GM23338 (cell line): ENCODE measurements around the gene EPHA5. TPM values are rescaled to one million over a fixed set of nuclear protein-coding genes. Genes with fewer than 3 reads are reported as not detected.
A peak's percentile ranks its signal among the peaks of the same experiment; 100 is the strongest.

Experiments
- ATAC-seq: fragments of 200-7000 bp; cut with Tn5 transposase; 3 replicates; pipeline ENCODE4 v1.9.1; 2020
- DNase-seq: peaks from one replicate; pipeline ENCODE4 v3.0.0-alpha.2; 2015; ENCODE audit warnings: low spot score
- H2AFZ ChIP-seq: fragments of 200-600 bp; sonication (generic); 2 replicates; pipeline ENCODE4 v1.8.0; 2016; ENCODE audit warnings: antibody characterized with exemption, mild to moderate bottlenecking, moderate library complexity
- H3F3A ChIP-seq: fragments of 200-600 bp; sonication (generic); replicated peaks from 2 replicates; pipeline ENCODE4 v1.8.0; 2017; ENCODE audit warnings: antibody characterized with exemption, mixed run types, low read depth
- H3K27ac ChIP-seq: fragments of 200-600 bp; sonication (generic); 2 replicates; pipeline ENCODE4 v1.6.1; 2016; ENCODE audit warnings: low read depth
- H3K27me3 ChIP-seq: fragments of 200-600 bp; sonication (generic); 2 replicates; pipeline ENCODE4 v1.8.0; 2016; ENCODE audit warnings: mild to moderate bottlenecking, mixed run types, moderate library complexity; ENCODE audit not compliant: insufficient read depth
- H3K36me3 ChIP-seq: fragments of 200-600 bp; sonication (generic); 2 replicates; pipeline ENCODE4 v1.8.0; 2016; ENCODE audit warnings: mild to moderate bottlenecking; ENCODE audit not compliant: insufficient read depth
- H3K4me1 ChIP-seq: fragments of 200-600 bp; sonication (generic); 2 replicates; pipeline ENCODE4 v1.8.0; 2016; ENCODE audit warnings: mild to moderate bottlenecking, moderate library complexity; ENCODE audit not compliant: insufficient read depth
- H3K4me2 ChIP-seq: fragments of 200-600 bp; sonication (generic); 2 replicates; pipeline ENCODE4 v1.7.1; 2017; ENCODE audit warnings: mixed run types
- H3K4me3 ChIP-seq: fragments of 200-600 bp; sonication (generic); 2 replicates; pipeline ENCODE4 v1.6.1; 2016; ENCODE audit warnings: mixed run types
- H3K79me2 ChIP-seq: fragments of 200-600 bp; sonication (generic); replicated peaks from 2 replicates; pipeline ENCODE4 v1.8.0; 2017; ENCODE audit warnings: mild to moderate bottlenecking; ENCODE audit not compliant: insufficient read depth
- H3K9me2 ChIP-seq: fragments of 200-600 bp; sonication (generic); 2 replicates; pipeline ENCODE4 v1.8.0; 2017; ENCODE audit not compliant: insufficient read depth
- H4K20me1 ChIP-seq: fragments of 200-600 bp; sonication (generic); replicated peaks from 2 replicates; pipeline ENCODE4 v1.8.0; 2017; ENCODE audit warnings: mild to moderate bottlenecking; ENCODE audit not compliant: insufficient read depth
- H3K27ac Mint-ChIP-seq: 2 replicates; pipeline ENCODE4 v1.8.0; 2020; ENCODE audit warnings: inconsistent platforms, mild to moderate bottlenecking, moderate library complexity, mixed read lengths
- H3K27me3 Mint-ChIP-seq: 3 replicates; pipeline ENCODE4 v1.8.0; 2022; ENCODE audit warnings: low read depth, mild to moderate bottlenecking, moderate library complexity, mixed read lengths, inconsistent platforms; ENCODE audit not compliant: insufficient read depth, poor library complexity
- H3K36me3 Mint-ChIP-seq: 3 replicates; pipeline ENCODE4 v1.8.0; 2021; ENCODE audit warnings: low read depth, mild to moderate bottlenecking, inconsistent platforms, moderate library complexity, mixed read lengths
- H3K4me1 Mint-ChIP-seq: 3 replicates; pipeline ENCODE4 v1.8.0; 2020; ENCODE audit warnings: mild to moderate bottlenecking, inconsistent platforms, mixed read lengths
- H3K4me3 Mint-ChIP-seq: 3 replicates; pipeline ENCODE4 v1.8.0; 2021; ENCODE audit warnings: moderate library complexity, mild to moderate bottlenecking, inconsistent platforms, mixed read lengths
- H3K9me3 Mint-ChIP-seq: 3 replicates; pipeline ENCODE4 v1.8.0; 2020; ENCODE audit warnings: moderate library complexity, mild to moderate bottlenecking, inconsistent platforms, mixed read lengths
- CREB1 ChIP-seq: fragments of 250-450 bp; sonication (Bioruptor Pico); IDR thresholded peaks from 2 replicates; pipeline ENCODE4 v1.5.0; 2020; ENCODE audit warnings: low read depth, mild to moderate bottlenecking, moderate library complexity
- EZH2 ChIP-seq: fragments of 200-600 bp; sonication (generic); IDR thresholded peaks from one replicate; pipeline ENCODE4 v1.8.0; 2017; ENCODE audit warnings: antibody characterized with exemption, mild to moderate bottlenecking, low read depth; ENCODE audit not compliant: unreplicated experiment
- EZH2phosphoT487 ChIP-seq: fragments of 200-600 bp; sonication (generic); IDR thresholded peaks from one replicate; pipeline ENCODE4 v1.8.1; 2018; ENCODE audit warnings: antibody characterized with exemption; ENCODE audit not compliant: unreplicated experiment
- JUNB ChIP-seq: IDR thresholded peaks from one replicate; pipeline ENCODE4 v1.6.1; 2016; ENCODE audit warnings: antibody characterized with exemption; ENCODE audit not compliant: unreplicated experiment
- NANOG ChIP-seq: IDR thresholded peaks from 2 replicates; pipeline ENCODE4 v1.6.1; 2016; ENCODE audit warnings: antibody characterized with exemption, borderline replicate concordance
- POLR2AphosphoS5 ChIP-seq: IDR thresholded peaks from 2 replicates; pipeline ENCODE4 v1.6.1; 2016; ENCODE audit warnings: antibody characterized with exemption, low read depth
- STAT1 ChIP-seq: IDR thresholded peaks from one replicate; pipeline ENCODE4 v1.6.1; 2016; ENCODE audit warnings: antibody characterized with exemption; ENCODE audit not compliant: unreplicated experiment
- ZNF114 ChIP-seq: fragments of 250-450 bp; sonication (Bioruptor Pico); IDR thresholded peaks from 2 replicates; pipeline ENCODE4 v1.5.0; 2020; ENCODE audit warnings: mild to moderate bottlenecking, moderate library complexity
- ZNF331 ChIP-seq: fragments of 250-450 bp; sonication (Bioruptor Pico); IDR thresholded peaks from 2 replicates; pipeline ENCODE4 v1.5.0; 2020; ENCODE audit warnings: low read depth, mild to moderate bottlenecking, moderate library complexity
- polyA plus RNA-seq: library from polyadenylated mRNA; unstranded; fragments of >200 nt; fragmentation: Nextera tagmentation; extraction: Ambion mirVana; gene quantifications from 2 replicates; pipeline ENCODE4 v1.2.1, GENCODE V29; 2016
- total RNA-seq: library from RNA; depleted of rRNA; stranded (reverse); fragments of >200 nt; shearing (Covaris generic); gene quantifications from 2 replicates; pipeline ENCODE4 v1.2.3, GENCODE V29; 2014
- TF ChIP-seq, protein P1 (sequence below), 2 experiments: fragments of 200-600 bp in 1 of 2; sonication (generic) in 1 of 2; conservative IDR thresholded peaks; 2 replicates each; pipeline versions ENCODE4 v1.5.1 to v1.6.1; 2016 to 2017; ENCODE audit warnings: antibody characterized with exemption in 2 of 2, low read depth in 2 of 2, mild to moderate bottlenecking in 2 of 2, moderate library complexity in 1 of 2
- TF ChIP-seq, protein P2 (sequence below): IDR thresholded peaks from 2 replicates; pipeline ENCODE4 v1.6.1; 2016; ENCODE audit warnings: antibody characterized with exemption
- TF ChIP-seq, protein P3 (sequence below): IDR thresholded peaks from one replicate; pipeline ENCODE4 v1.6.1; 2018; ENCODE audit warnings: antibody characterized with exemption; ENCODE audit not compliant: unreplicated experiment

The EPHA5 gene
- total and polyA plus RNA-seq, 2 experiments from 2014 or later, result 0.05 to 0.24 TPM

- H3K9me3 Mint-ChIP-seq, result no peaks in the 10 kb centered on the region; the same call in 2 of the 3 replicates
- no peak for DNase-seq
- TF ChIP-seq, protein P1, sequence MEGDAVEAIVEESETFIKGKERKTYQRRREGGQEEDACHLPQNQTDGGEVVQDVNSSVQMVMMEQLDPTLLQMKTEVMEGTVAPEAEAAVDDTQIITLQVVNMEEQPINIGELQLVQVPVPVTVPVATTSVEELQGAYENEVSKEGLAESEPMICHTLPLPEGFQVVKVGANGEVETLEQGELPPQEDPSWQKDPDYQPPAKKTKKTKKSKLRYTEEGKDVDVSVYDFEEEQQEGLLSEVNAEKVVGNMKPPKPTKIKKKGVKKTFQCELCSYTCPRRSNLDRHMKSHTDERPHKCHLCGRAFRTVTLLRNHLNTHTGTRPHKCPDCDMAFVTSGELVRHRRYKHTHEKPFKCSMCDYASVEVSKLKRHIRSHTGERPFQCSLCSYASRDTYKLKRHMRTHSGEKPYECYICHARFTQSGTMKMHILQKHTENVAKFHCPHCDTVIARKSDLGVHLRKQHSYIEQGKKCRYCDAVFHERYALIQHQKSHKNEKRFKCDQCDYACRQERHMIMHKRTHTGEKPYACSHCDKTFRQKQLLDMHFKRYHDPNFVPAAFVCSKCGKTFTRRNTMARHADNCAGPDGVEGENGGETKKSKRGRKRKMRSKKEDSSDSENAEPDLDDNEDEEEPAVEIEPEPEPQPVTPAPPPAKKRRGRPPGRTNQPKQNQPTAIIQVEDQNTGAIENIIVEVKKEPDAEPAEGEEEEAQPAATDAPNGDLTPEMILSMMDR (conservative IDR thresholded peaks at IDR 0.05; ENCODE audit: low read depth in 2 of 2), result no peak
- TF ChIP-seq ZNF114 (CRISPR knock-in tag) (no peak), JUNB (no peak)
- TF ChIP-seq, protein P2, sequence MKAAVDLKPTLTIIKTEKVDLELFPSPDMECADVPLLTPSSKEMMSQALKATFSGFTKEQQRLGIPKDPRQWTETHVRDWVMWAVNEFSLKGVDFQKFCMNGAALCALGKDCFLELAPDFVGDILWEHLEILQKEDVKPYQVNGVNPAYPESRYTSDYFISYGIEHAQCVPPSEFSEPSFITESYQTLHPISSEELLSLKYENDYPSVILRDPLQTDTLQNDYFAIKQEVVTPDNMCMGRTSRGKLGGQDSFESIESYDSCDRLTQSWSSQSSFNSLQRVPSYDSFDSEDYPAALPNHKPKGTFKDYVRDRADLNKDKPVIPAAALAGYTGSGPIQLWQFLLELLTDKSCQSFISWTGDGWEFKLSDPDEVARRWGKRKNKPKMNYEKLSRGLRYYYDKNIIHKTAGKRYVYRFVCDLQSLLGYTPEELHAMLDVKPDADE, result no peak
- H3K4me3 ChIP-seq, result no peak overlapping the region
- H3K27ac ChIP-seq, result no peak overlapping the region
- no peaks in the 10 kb centered on the region for H3K79me2 ChIP-seq
- no peak for ATAC-seq
- no peak overlapping the region for H3K4me2 ChIP-seq
- H3K27me3 Mint-ChIP-seq, result peaks cover 2% of the 10 kb centered on the region
- H4K20me1 ChIP-seq, result no peaks in the 10 kb centered on the region
- no peaks in the 10 kb centered on the region for H3K36me3 Mint-ChIP-seq
- H3K27me3 ChIP-seq, result no peaks in the 10 kb centered on the region
- H2AFZ ChIP-seq, result no peak overlapping the region
- no peaks in the 10 kb centered on the region for H3K36me3 ChIP-seq
- no peaks in the 10 kb centered on the region for H3F3A ChIP-seq
- H3K4me1 ChIP-seq, result peaks cover 9% of the 10 kb centered on the region; the same call in 1 of the 2 replicates
- no peaks in the 10 kb centered on the region for H3K9me2 ChIP-seq
- no peak overlapping the region for H3K27ac Mint-ChIP-seq
- peaks cover 7% of the 10 kb centered on the region for H3K4me1 Mint-ChIP-seq
- no peak overlapping the region for H3K4me3 Mint-ChIP-seq
Observed at GRCh38 chr4:65696436-65696835, 26.1 kb upstream of the EPHA5 start.

DNA sequence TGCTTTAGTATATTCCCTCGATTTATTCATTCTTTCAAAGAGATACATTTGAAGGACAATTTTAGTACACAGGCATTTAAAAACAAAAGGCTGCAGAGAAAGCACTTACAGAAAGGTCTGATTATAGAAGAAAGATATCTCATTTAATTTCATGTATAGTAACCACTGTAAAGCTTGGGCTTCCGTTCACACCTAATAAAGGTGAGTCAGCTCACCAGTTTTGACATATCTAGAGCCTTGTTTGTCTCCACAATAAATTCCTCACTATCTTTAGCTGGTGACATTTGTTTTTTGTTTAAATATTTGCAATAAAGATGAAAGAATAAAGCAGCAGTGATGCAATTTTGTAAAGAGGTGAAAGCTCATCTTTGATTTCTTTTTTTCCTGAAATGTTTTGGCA lies 1.1 kb upstream of the EPHA5 start:
- Histone ChIP-seq H3K79me2 (no peaks in the 10 kb centered on the region), H3K4me2 (peak overlapping the region; percentile 91)
- TF ChIP-seq, protein P2, result no peak
- TF ChIP-seq POLR2AphosphoS5 (no peak), CREB1 (CRISPR knock-in tag) (no peak), NANOG (no peak), EZH2 (no peak), ZNF331 (CRISPR knock-in tag) (no peak), STAT1 (no peak), JUNB (no peak), EZH2phosphoT487 (no peak)
- TF ChIP-seq, protein P3, sequence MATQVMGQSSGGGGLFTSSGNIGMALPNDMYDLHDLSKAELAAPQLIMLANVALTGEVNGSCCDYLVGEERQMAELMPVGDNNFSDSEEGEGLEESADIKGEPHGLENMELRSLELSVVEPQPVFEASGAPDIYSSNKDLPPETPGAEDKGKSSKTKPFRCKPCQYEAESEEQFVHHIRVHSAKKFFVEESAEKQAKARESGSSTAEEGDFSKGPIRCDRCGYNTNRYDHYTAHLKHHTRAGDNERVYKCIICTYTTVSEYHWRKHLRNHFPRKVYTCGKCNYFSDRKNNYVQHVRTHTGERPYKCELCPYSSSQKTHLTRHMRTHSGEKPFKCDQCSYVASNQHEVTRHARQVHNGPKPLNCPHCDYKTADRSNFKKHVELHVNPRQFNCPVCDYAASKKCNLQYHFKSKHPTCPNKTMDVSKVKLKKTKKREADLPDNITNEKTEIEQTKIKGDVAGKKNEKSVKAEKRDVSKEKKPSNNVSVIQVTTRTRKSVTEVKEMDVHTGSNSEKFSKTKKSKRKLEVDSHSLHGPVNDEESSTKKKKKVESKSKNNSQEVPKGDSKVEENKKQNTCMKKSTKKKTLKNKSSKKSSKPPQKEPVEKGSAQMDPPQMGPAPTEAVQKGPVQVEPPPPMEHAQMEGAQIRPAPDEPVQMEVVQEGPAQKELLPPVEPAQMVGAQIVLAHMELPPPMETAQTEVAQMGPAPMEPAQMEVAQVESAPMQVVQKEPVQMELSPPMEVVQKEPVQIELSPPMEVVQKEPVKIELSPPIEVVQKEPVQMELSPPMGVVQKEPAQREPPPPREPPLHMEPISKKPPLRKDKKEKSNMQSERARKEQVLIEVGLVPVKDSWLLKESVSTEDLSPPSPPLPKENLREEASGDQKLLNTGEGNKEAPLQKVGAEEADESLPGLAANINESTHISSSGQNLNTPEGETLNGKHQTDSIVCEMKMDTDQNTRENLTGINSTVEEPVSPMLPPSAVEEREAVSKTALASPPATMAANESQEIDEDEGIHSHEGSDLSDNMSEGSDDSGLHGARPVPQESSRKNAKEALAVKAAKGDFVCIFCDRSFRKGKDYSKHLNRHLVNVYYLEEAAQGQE, result no peak
- TF ChIP-seq, protein P1 (conservative IDR thresholded peaks at IDR 0.05; ENCODE audit: low read depth in 2 of 2), result no peak

More for the DNA sequence above, 1.1 kb upstream of the EPHA5 start:
- Mint-ChIP-seq H3K27me3 (peaks cover 62% of the 10 kb centered on the region), H3K36me3 (no peaks in the 10 kb centered on the region; the same call in 2 of the 3 replicates), H3K9me3 (no peaks in the 10 kb centered on the region), H3K27ac (no peak overlapping the region), H3K4me1 (peaks cover 22% of the 10 kb centered on the region), H3K4me3 (peak overlapping the region; percentile 76; the same call in 2 of the 3 replicates)
- DNase-seq (no peak), ATAC-seq (no peak)
- Histone ChIP-seq H4K20me1 (peaks cover 5% of the 10 kb centered on the region; the same call in 1 of the 2 replicates), H3K4me1 (peaks cover 28% of the 10 kb centered on the region), H3K27me3 (peaks cover 80% of the 10 kb centered on the region), H3K36me3 (no peaks in the 10 kb centered on the region), H3K9me2 (no peaks in the 10 kb centered on the region), H3K4me3 (peak overlapping the region; percentile 65), H3K27ac (no peak overlapping the region), H3F3A (peaks cover 3% of the 10 kb centered on the region; the same call in 1 of the 2 replicates), H2AFZ (no peak overlapping the region)
